ENCODE measurements around the gene HSFX1.
"Not testable (repeated sequence)": the region's sequence is repeated elsewhere in the genome, so short reads cannot be mapped to it uniquely, and the experiment has no call there.

- TF ChIP-seq, protein P1, sequence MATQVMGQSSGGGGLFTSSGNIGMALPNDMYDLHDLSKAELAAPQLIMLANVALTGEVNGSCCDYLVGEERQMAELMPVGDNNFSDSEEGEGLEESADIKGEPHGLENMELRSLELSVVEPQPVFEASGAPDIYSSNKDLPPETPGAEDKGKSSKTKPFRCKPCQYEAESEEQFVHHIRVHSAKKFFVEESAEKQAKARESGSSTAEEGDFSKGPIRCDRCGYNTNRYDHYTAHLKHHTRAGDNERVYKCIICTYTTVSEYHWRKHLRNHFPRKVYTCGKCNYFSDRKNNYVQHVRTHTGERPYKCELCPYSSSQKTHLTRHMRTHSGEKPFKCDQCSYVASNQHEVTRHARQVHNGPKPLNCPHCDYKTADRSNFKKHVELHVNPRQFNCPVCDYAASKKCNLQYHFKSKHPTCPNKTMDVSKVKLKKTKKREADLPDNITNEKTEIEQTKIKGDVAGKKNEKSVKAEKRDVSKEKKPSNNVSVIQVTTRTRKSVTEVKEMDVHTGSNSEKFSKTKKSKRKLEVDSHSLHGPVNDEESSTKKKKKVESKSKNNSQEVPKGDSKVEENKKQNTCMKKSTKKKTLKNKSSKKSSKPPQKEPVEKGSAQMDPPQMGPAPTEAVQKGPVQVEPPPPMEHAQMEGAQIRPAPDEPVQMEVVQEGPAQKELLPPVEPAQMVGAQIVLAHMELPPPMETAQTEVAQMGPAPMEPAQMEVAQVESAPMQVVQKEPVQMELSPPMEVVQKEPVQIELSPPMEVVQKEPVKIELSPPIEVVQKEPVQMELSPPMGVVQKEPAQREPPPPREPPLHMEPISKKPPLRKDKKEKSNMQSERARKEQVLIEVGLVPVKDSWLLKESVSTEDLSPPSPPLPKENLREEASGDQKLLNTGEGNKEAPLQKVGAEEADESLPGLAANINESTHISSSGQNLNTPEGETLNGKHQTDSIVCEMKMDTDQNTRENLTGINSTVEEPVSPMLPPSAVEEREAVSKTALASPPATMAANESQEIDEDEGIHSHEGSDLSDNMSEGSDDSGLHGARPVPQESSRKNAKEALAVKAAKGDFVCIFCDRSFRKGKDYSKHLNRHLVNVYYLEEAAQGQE (IDR thresholded peaks at IDR 0.05; ENCODE audit: insufficient read depth in 1 of 2, low read depth in 2 of 2, low read length in 1 of 2), result not testable (repeated sequence)
- TF ChIP-seq, protein P2, sequence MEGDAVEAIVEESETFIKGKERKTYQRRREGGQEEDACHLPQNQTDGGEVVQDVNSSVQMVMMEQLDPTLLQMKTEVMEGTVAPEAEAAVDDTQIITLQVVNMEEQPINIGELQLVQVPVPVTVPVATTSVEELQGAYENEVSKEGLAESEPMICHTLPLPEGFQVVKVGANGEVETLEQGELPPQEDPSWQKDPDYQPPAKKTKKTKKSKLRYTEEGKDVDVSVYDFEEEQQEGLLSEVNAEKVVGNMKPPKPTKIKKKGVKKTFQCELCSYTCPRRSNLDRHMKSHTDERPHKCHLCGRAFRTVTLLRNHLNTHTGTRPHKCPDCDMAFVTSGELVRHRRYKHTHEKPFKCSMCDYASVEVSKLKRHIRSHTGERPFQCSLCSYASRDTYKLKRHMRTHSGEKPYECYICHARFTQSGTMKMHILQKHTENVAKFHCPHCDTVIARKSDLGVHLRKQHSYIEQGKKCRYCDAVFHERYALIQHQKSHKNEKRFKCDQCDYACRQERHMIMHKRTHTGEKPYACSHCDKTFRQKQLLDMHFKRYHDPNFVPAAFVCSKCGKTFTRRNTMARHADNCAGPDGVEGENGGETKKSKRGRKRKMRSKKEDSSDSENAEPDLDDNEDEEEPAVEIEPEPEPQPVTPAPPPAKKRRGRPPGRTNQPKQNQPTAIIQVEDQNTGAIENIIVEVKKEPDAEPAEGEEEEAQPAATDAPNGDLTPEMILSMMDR (IDR thresholded peaks at IDR 0.05), result not testable (repeated sequence)
- TF ChIP-seq SIN3A (IDR thresholded peaks at IDR 0.05; ENCODE audit: borderline replicate concordance, insufficient read depth, low read depth, low read length), result not testable (repeated sequence)
Observed at GRCh38 chrX:149781727-149782126, 7.9 kb downstream of the HSFX1 start, which contains the start of gene MAGEA9.
